ENCODE data around the gene TMEM266.

TMEM266 gene

GRCh38 chr15:76163457-76164295 is 103.9 kb downstream of the TMEM266 start:
- DNase-seq, result no peak

GRCh38 chr15:76164602-76165001 is 104.8 kb downstream of the TMEM266 start:
- DNase-seq, result no peak

- no peak for DNase-seq
These were observed 106.2 kb downstream of the TMEM266 start for GRCh38 chr15:76165951-76166350.

GRCh38 chr15:76168237-76168984 is 108.6 kb downstream of the TMEM266 start:
- DNase-seq, result no peak

GRCh38 chr15:76169018-76169417 is 109.2 kb downstream of the TMEM266 start:
- no peak for DNase-seq

GRCh38 chr15:76169911-76170800 is 110.4 kb downstream of the TMEM266 start:
- no peak for DNase-seq

GRCh38 chr15:76172782-76173181 is 113.0 kb downstream of the TMEM266 start:
- DNase-seq, result no peak

- no peak for DNase-seq
These were observed 113.6 kb downstream of the TMEM266 start for GRCh38 chr15:76173317-76173834.

GRCh38 chr15:76174654-76175053 is 114.9 kb downstream of the TMEM266 start:
- no peak for DNase-seq

GRCh38 chr15:76175442-76175841 is 115.7 kb downstream of the TMEM266 start:
- DNase-seq, result no peak

- DNase-seq, result no peak
These were observed 116.3 kb downstream of the TMEM266 start for GRCh38 chr15:76176059-76176458.

- no peak for DNase-seq
These were observed 116.8 kb downstream of the TMEM266 start for GRCh38 chr15:76176487-76177085.

GRCh38 chr15:76177491-76178040 is 117.8 kb downstream of the TMEM266 start:
- DNase-seq, result no peak

GRCh38 chr15:76178296-76179000 is 118.7 kb downstream of the TMEM266 start:
- DNase-seq, result no peak

GRCh38 chr15:76179023-76179422 is 119.2 kb downstream of the TMEM266 start:
- DNase-seq, result no peak

GRCh38 chr15:76180321-76180720 is 120.5 kb downstream of the TMEM266 start:
- DNase-seq, result no peak

- DNase-seq, result no peak
These were observed 121.9 kb downstream of the TMEM266 start for GRCh38 chr15:76181705-76182107.

GRCh38 chr15:76183930-76184649 is 124.3 kb downstream of the TMEM266 start:
- no peak for DNase-seq

GRCh38 chr15:76184650-76185035 is 124.9 kb downstream of the TMEM266 start:
- DNase-seq, result no peak

GRCh38 chr15:76185716-76186115 is 125.9 kb downstream of the TMEM266 start:
- DNase-seq, result no peak

GRCh38 chr15:76187163-76187562 is 127.4 kb downstream of the TMEM266 start:
- no peak for DNase-seq
